ENCODE data around the gene UBE2U.

The UBE2U gene

GRCh38 chr1:64231153-64231552 is 27.7 kb downstream of the UBE2U start:
- Histone ChIP-seq H3K9ac (ENCODE audit: low read length) (no peak overlapping the region), H3K9me3 (ENCODE audit: insufficient read depth, low read length) (no peaks in the 10 kb centered on the region), H3K36me3 (ENCODE audit: low read length) (no peaks in the 10 kb centered on the region), H3K4me3 (ENCODE audit: insufficient read depth, low read length, poor library complexity, severe bottlenecking) (no peak overlapping the region), H4K20me1 (ENCODE audit: low read depth, low read length) (no peaks in the 10 kb centered on the region), H3K27me3 (ENCODE audit: low read length) (no peaks in the 10 kb centered on the region), H2AFZ (ENCODE audit: low read depth, low read length, severe bottlenecking) (no peak overlapping the region), H3K4me2 (ENCODE audit: low read depth, low read length, poor library complexity, severe bottlenecking) (no peak overlapping the region), H3K27ac (ENCODE audit: low read depth, low read length) (no peak overlapping the region), H3F3A (ENCODE audit: insufficient read depth) (no peaks in the 10 kb centered on the region), H3K9me2 (replicated peaks; ENCODE audit: insufficient read depth, low read length) (no peaks in the 10 kb centered on the region; the same call in 1 of the 2 replicates), H3K79me2 (ENCODE audit: insufficient read depth, low read length) (no peaks in the 10 kb centered on the region)
- TF ChIP-seq EZH2phosphoT487 (conservative IDR thresholded peaks at IDR 0.05; ENCODE audit: low read length), result no peak
- no peak for TF ChIP-seq CTCF (IDR thresholded peaks at IDR 0.05; ENCODE audit: insufficient read depth, low read length, poor library complexity, severe bottlenecking)

- no peaks in the 10 kb centered on the region for H3K9me3 ChIP-seq (ENCODE audit: insufficient read depth, low read length)
- no peak overlapping the region for H3K4me2 ChIP-seq (ENCODE audit: low read depth, low read length, poor library complexity, severe bottlenecking)
- no peaks in the 10 kb centered on the region for H4K20me1 ChIP-seq (ENCODE audit: low read depth, low read length)
- no peaks in the 10 kb centered on the region for H3F3A ChIP-seq (ENCODE audit: insufficient read depth)
- no peaks in the 10 kb centered on the region for H3K36me3 ChIP-seq (ENCODE audit: low read length)
- no peaks in the 10 kb centered on the region for H3K79me2 ChIP-seq (ENCODE audit: insufficient read depth, low read length)
- no peak overlapping the region for H3K9ac ChIP-seq (ENCODE audit: low read length)
- H3K9me2 ChIP-seq (replicated peaks; ENCODE audit: insufficient read depth, low read length), result no peaks in the 10 kb centered on the region; the same call in 1 of the 2 replicates
- no peak overlapping the region for H3K4me3 ChIP-seq (ENCODE audit: insufficient read depth, low read length, poor library complexity, severe bottlenecking)
- H3K27ac ChIP-seq (ENCODE audit: low read depth, low read length), result no peak overlapping the region
- H3K27me3 ChIP-seq (ENCODE audit: low read length), result no peaks in the 10 kb centered on the region
- no peak overlapping the region for H2AFZ ChIP-seq (ENCODE audit: low read depth, low read length, severe bottlenecking)
- no peak for TF ChIP-seq CTCF (IDR thresholded peaks at IDR 0.05; ENCODE audit: insufficient read depth, low read length, poor library complexity, severe bottlenecking)
Measured at GRCh38 chr1:64231654-64232053, 28.2 kb downstream of the UBE2U start.

GRCh38 chr1:64234714-64235113 is 31.3 kb downstream of the UBE2U start:
- Histone ChIP-seq H3F3A (ENCODE audit: insufficient read depth) (no peaks in the 10 kb centered on the region), H3K36me3 (ENCODE audit: low read length) (no peaks in the 10 kb centered on the region), H3K79me2 (ENCODE audit: insufficient read depth, low read length) (no peaks in the 10 kb centered on the region), H3K9ac (ENCODE audit: low read length) (no peak overlapping the region), H3K4me3 (ENCODE audit: insufficient read depth, low read length, poor library complexity, severe bottlenecking) (no peak overlapping the region), H3K27ac (ENCODE audit: low read depth, low read length) (no peak overlapping the region), H3K4me2 (ENCODE audit: low read depth, low read length, poor library complexity, severe bottlenecking) (no peak overlapping the region), H4K20me1 (ENCODE audit: low read depth, low read length) (no peaks in the 10 kb centered on the region), H3K9me3 (ENCODE audit: insufficient read depth, low read length) (no peaks in the 10 kb centered on the region), H3K27me3 (ENCODE audit: low read length) (no peaks in the 10 kb centered on the region), H3K9me2 (replicated peaks; ENCODE audit: insufficient read depth, low read length) (no peaks in the 10 kb centered on the region; the same call in 1 of the 2 replicates), H2AFZ (ENCODE audit: low read depth, low read length, severe bottlenecking) (no peak overlapping the region)
- TF ChIP-seq CTCF (IDR thresholded peaks at IDR 0.05; ENCODE audit: insufficient read depth, low read length, poor library complexity, severe bottlenecking) (no peak), EZH2phosphoT487 (conservative IDR thresholded peaks at IDR 0.05; ENCODE audit: low read length) (no peak)
